ENCODE results near the gene ATP10A. TPM values are rescaled to one million over a fixed set of nuclear protein-coding genes. Genes with fewer than 3 reads are reported as not detected.

The ATP10A gene
- total RNA-seq, 3 donors from 2014 or later: 2.4 to 4.5 (median 2.7) TPM

DNA sequence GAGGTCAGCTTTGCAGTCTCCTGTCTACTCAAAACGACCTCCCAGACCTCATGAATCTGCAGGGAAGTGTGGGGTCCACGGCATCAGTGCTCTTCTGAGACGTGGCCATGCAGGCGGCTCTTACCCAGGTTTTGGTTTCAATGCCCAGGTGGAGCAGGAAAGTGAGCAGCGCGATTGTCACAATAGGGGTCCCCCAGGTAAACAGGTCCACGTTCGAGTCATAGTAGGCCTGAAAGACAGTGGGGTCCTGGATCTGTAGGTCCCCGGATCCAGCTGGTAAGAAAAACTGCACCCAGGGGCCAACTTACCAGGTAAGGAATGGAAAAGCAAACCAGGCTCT, 182.5 kb downstream of the ATP10A start:
- no peak for TF ChIP-seq CTCF (IDR thresholded peaks at IDR 0.05)
- no peaks in the 10 kb centered on the region for H3K36me3 ChIP-seq (ENCODE audit: low read depth)
- DNase-seq: no peak
- intact Hi-C loops (cut with DNase I, micrococcal nuclease): no loop called here
- no peak for ATAC-seq
- no peak overlapping the region for H3K4me3 ChIP-seq
- H3K9me3 ChIP-seq: peaks cover 21% of the 10 kb centered on the region
- H3K4me1 ChIP-seq (ENCODE audit: low read depth): no peaks in the 10 kb centered on the region

GRCh38 chr15:25679964-25680685, 183.0 kb downstream of the ATP10A start:
- Histone ChIP-seq H3K4me1 (ENCODE audit: low read depth) (no peaks in the 10 kb centered on the region), H3K36me3 (ENCODE audit: low read depth) (no peaks in the 10 kb centered on the region), H3K9me3 (peaks cover 15% of the 10 kb centered on the region), H3K4me3 (no peak overlapping the region)
- DNase-seq (no peak), ATAC-seq (no peak)
- intact Hi-C loops (cut with DNase I, micrococcal nuclease): no loop called here
- no peak for TF ChIP-seq CTCF (IDR thresholded peaks at IDR 0.05)

- no peak for TF ChIP-seq CTCF (IDR thresholded peaks at IDR 0.05)
- no peak overlapping the region for H3K4me3 ChIP-seq
- H3K36me3 ChIP-seq (ENCODE audit: low read depth): no peaks in the 10 kb centered on the region
- H3K4me1 ChIP-seq (ENCODE audit: low read depth): no peaks in the 10 kb centered on the region
- DNase-seq (no peak), ATAC-seq (no peak)
- H3K9me3 ChIP-seq: peaks cover 13% of the 10 kb centered on the region
- intact Hi-C loops (cut with DNase I, micrococcal nuclease): no loop called here
Observed at GRCh38 chr15:25679492-25679891, 183.6 kb downstream of the ATP10A start.

- peaks cover 7% of the 10 kb centered on the region for H3K9me3 ChIP-seq
- ATAC-seq (no peak), DNase-seq (no peak)
- intact Hi-C loops (cut with DNase I, micrococcal nuclease): no loop called here
- no peak overlapping the region for H3K4me3 ChIP-seq
- no peak for TF ChIP-seq CTCF (IDR thresholded peaks at IDR 0.05)
- no peaks in the 10 kb centered on the region for H3K36me3 ChIP-seq (ENCODE audit: low read depth)
- no peaks in the 10 kb centered on the region for H3K4me1 ChIP-seq (ENCODE audit: low read depth)
Observed at GRCh38 chr15:25678500-25678855, 184.6 kb downstream of the ATP10A start.

GRCh38 chr15:25677719-25678499, 185.2 kb downstream of the ATP10A start:
- Histone ChIP-seq H3K4me1 (ENCODE audit: low read depth) (no peaks in the 10 kb centered on the region), H3K36me3 (ENCODE audit: low read depth) (no peaks in the 10 kb centered on the region), H3K4me3 (no peak overlapping the region), H3K9me3 (peaks cover 7% of the 10 kb centered on the region)
- no peak for DNase-seq
- intact Hi-C loops (cut with DNase I, micrococcal nuclease): no loop called here
- TF ChIP-seq CTCF (IDR thresholded peaks at IDR 0.05): no peak
- no peak for ATAC-seq
